ENCODE results near the gene PSORS1C1.
"Not testable (repeated sequence)": the region's sequence is repeated elsewhere in the genome, so short reads cannot be mapped to it uniquely, and the experiment has no call there.

The PSORS1C1 gene

GRCh38 chr6:31178143-31179041, 63.8 kb downstream of the PSORS1C1 start:
- no peak for DNase-seq (ENCODE audit: low spot score)

GRCh38 chr6:31179042-31179386, 64.4 kb downstream of the PSORS1C1 start:
- no peak for DNase-seq (ENCODE audit: low spot score)

DNA sequence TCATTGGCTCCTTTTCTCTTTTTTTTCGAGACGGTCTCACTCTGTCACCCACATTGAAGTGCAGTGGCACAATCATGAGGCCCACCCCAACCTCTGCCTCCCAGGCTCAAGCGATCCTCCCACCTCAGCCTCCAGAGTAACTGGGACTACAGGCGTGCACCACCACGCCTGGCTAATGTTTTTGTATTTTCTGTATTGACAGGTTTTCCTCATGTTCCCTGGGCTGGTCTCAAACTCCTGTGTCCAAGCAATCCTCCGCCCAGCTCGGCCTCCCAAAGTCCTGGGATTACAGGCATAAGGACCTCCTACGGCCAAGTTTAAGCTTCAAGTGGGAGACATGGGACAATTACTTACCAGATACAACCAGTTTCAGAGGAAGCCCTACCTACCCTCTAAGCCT, 65.3 kb downstream of the PSORS1C1 start:
- DNase-seq (ENCODE audit: low spot score): no peak

- DNase-seq (ENCODE audit: low spot score): peak; percentile 46
Measured at GRCh38 chr6:31180500-31180899, 65.9 kb downstream of the PSORS1C1 start.

DNA sequence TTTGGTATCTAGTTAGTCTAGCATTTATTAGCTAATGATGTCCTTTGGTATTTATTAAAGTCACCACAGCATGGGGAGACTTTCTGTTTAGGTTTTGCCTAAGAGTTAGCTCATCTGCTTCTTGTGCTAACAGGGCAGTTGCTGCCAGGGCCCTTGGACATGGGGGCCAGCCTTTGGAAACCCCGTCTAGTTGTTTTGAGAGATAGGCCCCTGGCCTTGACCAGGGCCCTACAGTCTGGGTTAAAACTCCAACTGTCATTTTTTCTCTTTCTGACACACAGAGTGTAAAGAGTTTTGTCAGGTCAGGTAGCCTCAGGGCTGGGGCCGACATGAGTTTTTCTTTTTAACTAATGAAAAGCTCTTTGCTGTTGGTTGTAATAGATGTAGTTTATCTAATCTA, 68.7 kb downstream of the PSORS1C1 start:
- not testable (repeated sequence) for DNase-seq (ENCODE audit: low spot score)

GRCh38 chr6:31183859-31184258, 69.3 kb downstream of the PSORS1C1 start:
- DNase-seq (ENCODE audit: low spot score): not testable (repeated sequence)

GRCh38 chr6:31185695-31186051, 71.1 kb downstream of the PSORS1C1 start:
- not testable (repeated sequence) for DNase-seq (ENCODE audit: low spot score)

- no peak for DNase-seq (ENCODE audit: low spot score)
Measured at GRCh38 chr6:31186052-31186734, 71.6 kb downstream of the PSORS1C1 start.

GRCh38 chr6:31187780-31188194, 73.2 kb downstream of the PSORS1C1 start:
- DNase-seq (ENCODE audit: low spot score): no peak

- not testable (repeated sequence) for DNase-seq (ENCODE audit: low spot score)
Measured at GRCh38 chr6:31189223-31189622, 74.6 kb downstream of the PSORS1C1 start.
